Fibroblast of skin of left biceps (primary cell): ENCODE measurements around the gene SH3PXD2B.

Source experiments
- DNase-seq, 2 experiments: peaks; one replicate each; pipeline ENCODE4 v3.0.0-alpha.2; 2013; ENCODE audit warnings: low read depth in 2 of 2

The SH3PXD2B gene

DNA sequence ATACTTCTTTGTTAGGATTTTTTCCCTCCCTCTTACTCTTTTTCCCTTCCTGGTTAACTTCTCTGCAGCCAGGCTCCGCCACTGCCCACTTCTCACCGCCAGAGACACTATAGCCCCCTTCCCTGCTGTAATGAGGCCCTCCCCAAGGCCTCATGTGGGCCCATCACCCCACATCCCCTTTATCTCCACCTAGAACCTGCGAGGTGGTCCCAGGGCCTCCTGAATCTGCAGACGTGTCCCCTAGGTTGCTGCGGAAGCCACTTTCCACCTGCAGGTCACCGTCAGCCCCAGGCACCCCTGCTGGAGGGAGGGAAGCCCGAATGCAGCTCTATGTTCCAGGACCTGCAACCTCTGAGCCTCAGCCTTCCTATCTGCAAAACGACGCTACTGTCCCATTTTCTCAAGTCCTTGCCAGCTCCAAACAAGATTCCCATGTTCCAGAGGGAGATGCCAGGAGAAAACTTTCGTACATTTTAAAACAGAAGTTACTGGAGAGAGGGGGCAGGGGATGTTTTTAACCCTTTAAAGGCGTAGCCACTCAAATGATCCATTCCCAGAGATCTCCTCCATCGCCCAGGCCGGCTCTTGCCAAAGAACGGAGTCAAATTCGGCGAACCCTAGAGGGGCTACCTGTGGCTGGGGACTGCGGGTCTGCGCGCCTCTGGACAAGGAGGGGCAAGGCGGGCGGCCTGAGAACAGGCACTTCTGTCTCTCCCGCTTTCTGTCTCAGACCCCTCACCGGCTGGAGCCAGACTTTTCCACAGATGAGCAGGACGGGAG, 929 bp downstream of the SH3PXD2B start:
- DNase-seq, result no peak

DNA sequence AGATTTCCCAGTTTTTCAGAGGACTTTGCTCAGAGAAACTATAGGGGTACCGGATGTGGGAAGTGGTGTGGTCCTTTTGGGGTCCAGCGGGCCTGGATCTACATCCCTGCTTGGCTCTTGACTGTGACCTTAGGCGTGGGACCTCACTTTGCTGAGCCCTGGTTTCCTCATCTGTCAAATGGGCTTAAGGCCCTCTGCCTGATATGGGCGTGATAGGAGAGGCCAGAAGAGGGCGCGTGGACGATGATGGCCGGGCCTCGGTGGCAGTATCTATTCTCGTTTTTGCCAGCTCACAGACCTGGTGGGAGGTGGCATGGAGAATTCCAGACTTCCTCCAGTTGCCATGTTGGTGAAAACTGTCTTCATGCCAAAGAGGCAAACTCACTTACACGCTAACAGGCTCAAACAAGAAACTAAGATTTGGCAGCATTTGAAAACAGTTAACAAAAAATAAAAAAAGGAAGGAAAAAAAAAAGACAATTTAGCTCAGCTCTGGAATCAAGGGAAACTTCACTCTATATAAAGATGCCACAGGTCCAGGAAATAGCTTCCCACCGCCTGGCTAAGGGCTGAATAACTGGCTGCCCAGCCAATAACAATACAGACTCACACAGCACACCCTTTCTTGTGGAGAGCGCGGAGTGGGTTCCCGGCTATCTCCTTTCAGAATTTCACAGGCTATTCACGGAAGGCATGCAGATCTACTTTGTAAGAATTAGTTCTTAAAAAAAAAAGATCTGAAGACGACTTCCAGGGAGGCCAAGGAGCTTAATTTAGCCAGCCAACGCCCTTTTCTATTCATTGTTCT, 1.7 kb downstream of the SH3PXD2B start:
- DNase-seq, result no peak

DNA sequence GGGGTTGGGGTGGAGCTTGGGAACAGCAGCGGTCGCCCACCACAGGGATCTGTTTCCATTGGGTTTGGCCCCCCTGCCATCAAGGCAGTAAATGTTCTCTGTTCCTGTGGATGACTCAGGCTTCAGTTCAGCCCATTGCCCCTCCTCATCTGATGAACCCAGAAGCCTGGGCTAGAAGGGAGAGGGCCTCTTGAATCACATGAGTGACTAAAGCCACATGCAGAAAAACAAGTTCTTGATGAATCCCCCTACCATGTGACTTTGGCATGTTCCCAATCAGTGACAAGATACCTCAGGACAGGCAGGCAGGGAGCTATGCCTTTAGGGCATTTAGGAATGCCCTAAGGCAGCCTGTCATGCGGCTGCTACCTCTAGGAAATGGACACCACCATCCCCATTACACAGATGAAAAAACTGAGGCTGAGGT, 2.5 kb downstream of the SH3PXD2B start:
- DNase-seq, result no peak

GRCh38 chr5:172450861-172451695, 3.2 kb downstream of the SH3PXD2B start:
- DNase-seq, result no peak

DNA sequence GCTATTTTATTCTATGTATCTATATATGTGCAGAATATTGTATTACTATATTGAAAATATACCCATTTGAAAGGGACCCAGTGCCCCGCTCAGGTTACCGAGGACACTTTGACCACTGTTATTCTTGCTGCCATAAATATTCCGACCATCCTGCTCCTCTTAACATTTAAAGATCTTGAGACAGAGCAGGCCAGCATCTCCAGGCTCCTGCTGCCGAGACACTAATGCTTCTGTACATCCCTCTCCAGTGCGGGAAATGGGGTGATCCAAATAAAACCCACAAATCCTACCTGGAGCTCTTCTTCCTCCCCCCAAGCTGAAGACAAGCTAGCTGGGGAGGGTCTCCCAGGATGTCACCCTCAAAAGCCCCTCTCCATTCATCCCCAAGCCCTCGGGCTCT, 3.9 kb downstream of the SH3PXD2B start:
- DNase-seq, result no peak

DNA sequence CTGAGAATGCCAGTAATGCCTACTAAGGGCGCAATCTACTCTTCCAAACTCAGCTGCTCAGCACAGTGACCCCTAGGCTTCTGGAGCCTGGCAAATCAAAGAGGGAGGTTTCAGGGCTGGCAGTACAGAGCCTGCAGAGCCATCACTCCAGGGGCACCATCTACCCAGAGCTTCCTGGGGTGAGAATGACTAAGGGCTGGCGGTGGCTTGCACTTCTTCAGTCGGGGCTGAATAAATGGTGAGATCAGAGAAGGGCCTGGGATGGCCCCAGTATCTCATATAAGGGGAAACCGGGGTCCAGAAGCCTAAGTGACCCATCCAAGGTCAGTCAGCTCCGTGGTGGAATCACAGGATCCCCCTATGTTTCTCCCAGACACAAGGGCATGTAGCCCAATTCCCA, 5.3 kb downstream of the SH3PXD2B start:
- DNase-seq, result no peak

- no peak for DNase-seq
Observed at GRCh38 chr5:172447646-172448365, 6.5 kb downstream of the SH3PXD2B start.

- no peak for DNase-seq
Observed at GRCh38 chr5:172446336-172447051, 7.8 kb downstream of the SH3PXD2B start.

DNA sequence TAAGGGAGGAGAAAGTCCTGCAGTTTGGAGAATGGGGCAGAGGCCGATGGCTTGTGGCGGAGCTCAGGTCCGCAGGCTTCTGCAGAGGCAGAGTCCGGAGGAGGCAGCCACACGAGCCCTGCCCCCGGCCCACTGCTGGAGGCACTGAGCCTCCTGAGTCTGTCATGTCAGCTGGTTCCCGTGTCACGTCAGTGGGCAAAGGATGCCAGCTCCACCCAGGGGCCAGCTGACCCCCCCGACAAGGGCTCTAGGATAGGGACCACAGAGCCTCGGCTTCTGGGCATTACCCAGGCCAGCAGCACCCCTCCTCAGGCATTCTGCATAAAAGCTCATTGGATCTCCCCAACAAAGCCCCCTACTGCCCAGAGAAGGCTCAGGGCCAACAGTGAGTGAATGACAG, 8.5 kb downstream of the SH3PXD2B start:
- no peak for DNase-seq

DNA sequence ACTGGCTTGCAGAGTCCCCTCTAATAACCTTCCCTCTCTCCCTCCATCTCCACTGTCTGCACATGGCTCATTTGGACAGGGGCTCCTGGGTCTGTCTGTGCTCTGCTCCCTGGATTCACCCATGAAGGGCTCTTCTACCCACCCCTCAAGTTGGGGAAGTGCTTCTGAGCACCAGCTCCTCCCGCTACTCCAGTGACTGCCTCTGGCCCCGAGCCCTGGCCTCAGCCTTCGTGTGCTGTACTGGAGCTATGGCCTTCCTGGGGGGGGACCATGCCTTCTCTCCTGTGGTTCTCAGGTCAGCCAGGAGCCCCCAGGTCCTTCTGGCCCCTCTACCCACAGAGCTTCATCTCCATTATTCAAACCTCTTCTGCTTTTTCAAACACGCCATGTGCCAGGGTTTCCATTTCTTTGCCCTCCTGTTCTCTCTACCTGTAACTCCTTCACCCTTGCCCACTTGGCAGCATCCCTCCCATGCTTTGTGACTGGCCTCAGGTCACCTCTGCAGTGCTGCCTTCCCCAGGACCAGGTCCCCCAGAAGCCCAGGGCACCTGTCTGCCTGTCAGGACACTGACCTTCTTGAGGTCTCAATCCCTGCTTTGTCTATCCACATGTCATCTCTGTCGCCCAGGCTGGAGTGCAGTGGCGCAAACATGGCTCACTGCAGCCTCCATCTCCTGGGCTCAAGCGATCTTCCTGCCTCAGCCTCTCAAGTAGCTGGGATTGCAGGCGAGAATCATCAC, 9.5 kb downstream of the SH3PXD2B start:
- no peak for DNase-seq

DNA sequence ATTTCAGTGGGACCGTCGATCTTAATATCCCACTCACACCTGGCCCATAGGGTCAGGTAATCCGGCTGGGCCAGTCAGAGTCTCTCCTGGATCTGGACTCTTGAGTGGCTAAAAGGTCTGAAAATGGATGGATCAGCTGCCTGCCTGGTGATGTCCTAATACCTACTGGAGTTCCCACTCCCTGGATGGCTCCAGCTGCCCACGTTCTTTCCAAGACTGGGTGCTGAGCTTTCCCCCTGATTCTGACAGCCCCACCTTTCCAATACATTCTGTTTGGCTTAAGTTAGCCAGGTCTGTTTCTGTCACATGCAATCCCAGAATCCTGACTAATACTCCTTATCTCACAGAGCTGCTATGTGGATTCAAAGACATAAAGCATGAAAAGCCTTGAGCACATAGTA, 10.2 kb downstream of the SH3PXD2B start:
- no peak for DNase-seq

DNA sequence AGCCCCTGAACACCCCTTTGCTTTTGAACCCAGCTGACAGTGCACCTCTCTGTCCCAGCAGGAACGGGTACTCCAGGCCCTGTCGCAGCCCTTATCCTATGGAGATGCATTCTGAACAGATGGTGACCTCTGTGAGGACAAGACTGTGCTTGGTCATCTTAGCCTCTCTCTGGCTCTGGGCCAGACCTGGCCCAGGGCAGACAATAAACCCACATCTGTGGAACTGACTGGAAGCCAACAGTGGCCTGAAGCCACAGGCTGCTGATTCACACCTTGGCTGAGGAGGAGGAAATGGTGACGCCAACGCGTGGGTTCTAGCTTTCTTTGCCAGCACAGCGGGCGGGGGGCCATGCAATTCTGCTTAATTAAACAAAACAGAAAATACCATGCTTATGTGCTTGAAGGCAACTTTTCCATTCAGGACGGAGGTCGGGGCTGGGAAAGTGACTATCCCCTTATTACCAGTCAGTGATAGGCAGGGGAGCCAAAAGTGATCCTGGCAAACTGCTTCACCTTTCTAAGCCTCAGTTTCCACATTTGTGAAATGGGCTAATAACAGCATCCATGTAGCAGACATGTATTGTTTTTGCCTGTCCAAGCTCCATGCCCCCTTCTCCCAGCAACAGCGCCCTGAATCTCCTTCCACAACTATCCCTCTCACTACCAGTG, 10.8 kb downstream of the SH3PXD2B start:
- DNase-seq, result peak in 1 of 2 experiments; percentile 67

DNA sequence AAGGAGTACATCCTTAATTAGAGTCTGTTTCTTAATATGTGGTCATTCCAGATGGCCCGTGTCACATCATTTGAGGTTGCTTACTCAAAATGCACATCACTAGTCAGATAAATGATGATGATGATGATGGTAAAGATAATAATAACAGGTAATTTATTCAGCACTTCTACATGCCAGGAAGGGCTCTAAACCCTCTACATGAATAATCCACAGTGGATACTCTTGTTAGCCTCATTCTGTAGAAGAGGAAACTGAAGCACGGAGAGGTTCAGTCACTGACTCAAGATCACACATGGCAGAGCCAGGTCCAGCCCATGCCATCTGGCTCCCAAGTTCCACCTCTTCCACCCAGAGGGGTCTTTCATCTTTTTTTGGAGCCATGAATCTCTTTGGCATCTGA, 11.7 kb downstream of the SH3PXD2B start:
- no peak for DNase-seq

DNA sequence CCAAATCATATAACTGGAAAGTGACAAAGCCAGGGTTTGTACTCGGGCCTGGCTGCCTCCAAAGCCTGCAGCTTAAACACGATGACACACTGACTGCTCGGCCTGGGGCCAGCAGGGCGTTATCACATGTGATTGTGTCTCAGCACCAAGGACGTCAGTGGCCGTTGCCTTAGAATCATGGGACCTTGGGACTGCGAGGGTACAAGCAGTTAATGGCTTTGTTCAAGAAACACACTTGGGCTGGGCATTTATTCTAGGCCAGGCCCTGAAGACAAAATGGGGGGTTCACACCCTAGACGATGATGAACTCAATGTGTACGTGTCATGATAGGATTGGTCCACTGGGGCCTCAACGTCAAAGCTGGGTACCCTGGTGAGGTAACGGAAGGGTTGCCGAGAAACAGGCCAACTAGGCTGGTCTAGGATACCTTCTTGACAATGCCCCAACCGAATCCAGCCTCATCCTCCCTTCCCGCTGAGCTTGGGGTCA, 13.0 kb downstream of the SH3PXD2B start:
- no peak for DNase-seq

GRCh38 chr5:172440486-172440885, 13.8 kb downstream of the SH3PXD2B start:
- no peak for DNase-seq

- no peak for DNase-seq
Observed at GRCh38 chr5:172439785-172440477, 14.4 kb downstream of the SH3PXD2B start.

GRCh38 chr5:172438319-172438668, 16.0 kb downstream of the SH3PXD2B start:
- DNase-seq, result no peak

DNA sequence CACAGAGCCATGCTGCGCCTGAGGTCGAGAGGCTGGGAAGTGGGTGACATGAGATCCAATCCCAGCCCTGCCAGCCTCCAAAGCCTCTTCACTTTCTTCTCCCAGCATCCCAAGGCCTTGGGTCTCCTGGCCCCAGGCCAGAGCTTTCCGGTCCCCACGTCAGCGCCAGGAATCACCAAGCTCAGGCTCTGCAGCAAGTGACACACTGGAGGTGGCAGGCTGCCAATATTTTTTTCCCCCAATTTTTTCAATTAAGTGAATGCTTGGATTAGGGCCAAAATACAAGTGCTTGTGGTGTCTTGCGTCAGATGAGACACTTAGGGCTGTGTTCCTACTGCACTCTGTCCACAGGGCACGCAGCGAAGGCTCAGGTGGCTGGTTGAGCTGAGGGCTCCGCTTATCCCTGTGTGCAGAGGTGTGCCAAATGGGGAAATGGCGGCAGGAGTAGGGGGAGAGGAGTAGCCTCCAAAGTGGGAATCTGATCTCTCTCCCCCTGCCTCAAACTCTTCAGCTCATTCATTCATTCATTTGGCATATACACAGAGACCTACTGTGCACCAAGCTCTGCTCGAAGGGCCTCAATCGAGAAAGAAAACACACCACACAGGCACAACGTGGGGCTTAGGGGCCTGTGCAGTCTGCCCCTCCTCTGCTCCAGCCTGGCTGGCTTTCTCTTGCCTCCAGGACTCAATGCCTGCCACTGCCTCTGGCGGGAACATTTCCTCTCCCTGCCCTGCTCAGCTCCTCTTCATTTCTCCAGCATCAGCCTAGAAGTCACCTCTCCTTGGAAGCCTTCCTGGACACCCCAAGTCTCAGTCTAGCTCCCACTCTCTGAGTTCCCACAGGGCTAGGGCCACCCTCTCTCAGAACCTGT, 16.6 kb downstream of the SH3PXD2B start:
- DNase-seq, result peak in 1 of 2 experiments; percentile 76
